K562 (cell line): ENCODE data around the gene TCF3. TPM values are rescaled to one million over a fixed set of nuclear protein-coding genes. Genes with fewer than 3 reads are reported as not detected.

Experiments used
- CXXC5 ChIP-seq: fragments of 250-450 bp; sonication (Bioruptor Pico); IDR thresholded peaks from 2 replicates; pipeline ENCODE4 v1.8.0; 2022; ENCODE audit warnings: inconsistent platforms, mild to moderate bottlenecking, moderate library complexity
- FOXP1 ChIP-seq: sonication (generic); formaldehyde crosslinking; IDR thresholded peaks from 2 replicates; pipeline ENCODE4 v1.8.0; 2022; ENCODE audit warnings: mild to moderate bottlenecking, missing genetic modification reagents
- GATAD2A ChIP-seq: fragments of 450-650 bp; IDR thresholded peaks from 2 replicates; pipeline ENCODE4 v1.6.1; 2017
- IFI16 ChIP-seq: fragments of 250-450 bp; sonication (Bioruptor Pico); IDR thresholded peaks from 2 replicates; pipeline ENCODE4 v2.1.2; 2022; ENCODE audit warnings: mild to moderate bottlenecking, inconsistent platforms
- MGA ChIP-seq: fragments of 450-650 bp; IDR thresholded peaks from 2 replicates; pipeline ENCODE4 v1.6.1; 2016; ENCODE audit warnings: mild to moderate bottlenecking, moderate library complexity
- NR3C1 ChIP-seq: sonication (generic); formaldehyde crosslinking; IDR thresholded peaks from 2 replicates; pipeline ENCODE4 v1.8.1; 2022; ENCODE audit warnings: missing genetic modification reagents
- SIRT6 ChIP-seq: IDR thresholded peaks from one replicate; pipeline ENCODE4 v1.6.1; 2012; ENCODE audit warnings: low read depth, mild to moderate bottlenecking, control low read depth, inconsistent platforms, low read length, moderate library complexity
- SP1 ChIP-seq: sonication (generic); formaldehyde crosslinking; IDR thresholded peaks from 2 replicates; pipeline ENCODE4 v1.8.1; 2022; ENCODE audit warnings: mild to moderate bottlenecking, missing genetic modification reagents
- ZFP30 ChIP-seq: fragments of 250-450 bp; sonication (Bioruptor Pico); IDR thresholded peaks from 2 replicates; pipeline ENCODE4 v1.8.0; 2022; ENCODE audit warnings: moderate library complexity, mild to moderate bottlenecking, inconsistent platforms, borderline replicate concordance
- ZNF263 ChIP-seq: sonication (generic); formaldehyde crosslinking; IDR thresholded peaks from 2 replicates; pipeline ENCODE4 v1.8.0; 2022; ENCODE audit warnings: mild to moderate bottlenecking, missing genetic modification reagents, borderline replicate concordance
- polyA plus RNA-seq, 8 experiments: library from polyadenylated mRNA; depleted of rRNA in 4 of 8; stranded (reverse) in 5 of 8; unstranded in 3 of 8; fragments of >200 nt; fragmentation: Nextera tagmentation in 2 of 8; fragmentation: Illumina TruSeq in 1 of 8; extraction: Ambion mirVana in 2 of 8; extraction: Trizol in 1 of 8; gene quantifications; 2 replicates each; pipeline versions ENCODE4 v1.2.1 to v1.2.3, GENCODE V29; 2011 to 2014; ENCODE audit warnings: inconsistent platforms in 1 of 8, missing spikeins in 1 of 8
- total RNA-seq, 7 experiments: library from RNA; depleted of rRNA in 6 of 7; stranded (reverse); fragments of >200 nt in 6 of 7; fragmentation: Illumina TruSeq in 2 of 7; extraction: Trizol in 2 of 7; gene quantifications; 2 replicates each; pipeline versions ENCODE4 v1.2.1 to v1.2.3, GENCODE V29; 2011 to 2021; ENCODE audit warnings: low replicate concordance in 1 of 7
- TF ChIP-seq, protein P1 (sequence below): sonication (generic); formaldehyde crosslinking; IDR thresholded peaks from 2 replicates; pipeline ENCODE4 v1.9.0; 2022; ENCODE audit warnings: mild to moderate bottlenecking, missing genetic modification reagents
- TF ChIP-seq, protein P2 (sequence below): sonication (generic); formaldehyde crosslinking; IDR thresholded peaks from 2 replicates; pipeline ENCODE4 v1.8.0; 2022; ENCODE audit warnings: mild to moderate bottlenecking, missing genetic modification reagents
- TF ChIP-seq, protein P3 (sequence below): fragments of 200-400 bp; formaldehyde crosslinking; IDR thresholded peaks from 2 replicates; pipeline ENCODE4 v1.6.1; 2017; ENCODE audit warnings: mild to moderate bottlenecking, low read depth, low read length, moderate library complexity

TCF3 gene
- total and polyA plus RNA-seq, 9 of the 15 experiments (the other 6 are each of a cell fraction or from before 2014, with no cell fraction given) = 5.6 to 259 (median 84.0) TPM

- peak; percentile 98 for TF ChIP-seq MGA
- TF ChIP-seq, protein P1, sequence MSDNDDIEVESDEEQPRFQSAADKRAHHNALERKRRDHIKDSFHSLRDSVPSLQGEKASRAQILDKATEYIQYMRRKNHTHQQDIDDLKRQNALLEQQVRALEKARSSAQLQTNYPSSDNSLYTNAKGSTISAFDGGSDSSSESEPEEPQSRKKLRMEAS = peak; percentile 94
- TF ChIP-seq ZNF263 (CRISPR knock-in tag) = 0 out of 2 replicates have a peak, but pooled peaks have one; percentile 45
- TF ChIP-seq NR3C1 (CRISPR knock-in tag) = 0 out of 2 replicates have a peak, but pooled peaks have one; percentile 56
- peak; percentile 94 for TF ChIP-seq CXXC5 (CRISPR knock-in tag)
- TF ChIP-seq, protein P2, sequence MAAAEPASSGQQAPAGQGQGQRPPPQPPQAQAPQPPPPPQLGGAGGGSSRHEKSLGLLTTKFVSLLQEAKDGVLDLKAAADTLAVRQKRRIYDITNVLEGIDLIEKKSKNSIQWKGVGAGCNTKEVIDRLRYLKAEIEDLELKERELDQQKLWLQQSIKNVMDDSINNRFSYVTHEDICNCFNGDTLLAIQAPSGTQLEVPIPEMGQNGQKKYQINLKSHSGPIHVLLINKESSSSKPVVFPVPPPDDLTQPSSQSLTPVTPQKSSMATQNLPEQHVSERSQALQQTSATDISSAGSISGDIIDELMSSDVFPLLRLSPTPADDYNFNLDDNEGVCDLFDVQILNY (CRISPR knock-in tag) = no peak; the same call in 1 of the 2 replicates
- TF ChIP-seq, protein P3, sequence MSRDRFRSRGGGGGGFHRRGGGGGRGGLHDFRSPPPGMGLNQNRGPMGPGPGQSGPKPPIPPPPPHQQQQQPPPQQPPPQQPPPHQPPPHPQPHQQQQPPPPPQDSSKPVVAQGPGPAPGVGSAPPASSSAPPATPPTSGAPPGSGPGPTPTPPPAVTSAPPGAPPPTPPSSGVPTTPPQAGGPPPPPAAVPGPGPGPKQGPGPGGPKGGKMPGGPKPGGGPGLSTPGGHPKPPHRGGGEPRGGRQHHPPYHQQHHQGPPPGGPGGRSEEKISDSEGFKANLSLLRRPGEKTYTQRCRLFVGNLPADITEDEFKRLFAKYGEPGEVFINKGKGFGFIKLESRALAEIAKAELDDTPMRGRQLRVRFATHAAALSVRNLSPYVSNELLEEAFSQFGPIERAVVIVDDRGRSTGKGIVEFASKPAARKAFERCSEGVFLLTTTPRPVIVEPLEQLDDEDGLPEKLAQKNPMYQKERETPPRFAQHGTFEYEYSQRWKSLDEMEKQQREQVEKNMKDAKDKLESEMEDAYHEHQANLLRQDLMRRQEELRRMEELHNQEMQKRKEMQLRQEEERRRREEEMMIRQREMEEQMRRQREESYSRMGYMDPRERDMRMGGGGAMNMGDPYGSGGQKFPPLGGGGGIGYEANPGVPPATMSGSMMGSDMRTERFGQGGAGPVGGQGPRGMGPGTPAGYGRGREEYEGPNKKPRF = no peak
- no peak for TF ChIP-seq GATAD2A
- TF ChIP-seq SIRT6 = no peak
- no peak for TF ChIP-seq IFI16 (CRISPR knock-in tag)
- 0 out of 2 replicates have a peak, but pooled peaks have one; percentile 18 for TF ChIP-seq SP1 (CRISPR knock-in tag)
- TF ChIP-seq ZFP30 (CRISPR knock-in tag) = no peak
- TF ChIP-seq FOXP1 = peak; percentile 87
These were observed 83.9 kb downstream of the TCF3 start, which contains the start of gene MEX3D (continued) for GRCh38 chr19:1568320-1569019.
